IMR-90 (cell line): ENCODE data around the gene SHC2. TPM values are rescaled to one million over a fixed set of nuclear protein-coding genes. Genes with fewer than 3 reads are reported as not detected.
"Not testable (repeated sequence)": the region's sequence is repeated elsewhere in the genome, so short reads cannot be mapped to it uniquely, and the experiment has no call there.

Source experiments
- ATAC-seq: fragments of 200-7000 bp; cut with Tn5 transposase; 2 replicates; pipeline ENCODE4 v1.9.1; 2020; ENCODE audit warnings: low read depth, mild to moderate bottlenecking, moderate library complexity
- BruUV-seq: library from RNA; stranded (reverse); fragments of 400-500 nt; replicated peaks from 2 replicates; lab custom pipeline; 2021; lab: Mats Ljungman, UMichigan
- CTCF ChIA-PET: fragments of 300-600 bp; formaldehyde crosslinking; extraction: SDS; loops from one replicate; lab custom pipeline; 2021; ENCODE audit warnings: antibody characterized with exemption; lab: Yijun Ruan, JAX
- POLR2A ChIA-PET: fragments of 300-600 bp; sonication (Branson Sonifier 250); formaldehyde crosslinking; loops from one replicate; lab custom pipeline; 2022; ENCODE audit warnings: antibody characterized with exemption; ENCODE audit not compliant: unreplicated experiment; lab: Charles Lee
- DNase-seq: peaks from one replicate; pipeline ENCODE4 v3.0.0; 2013
- H2AFZ ChIP-seq: replicated peaks from 2 replicates; pipeline ENCODE3; 2013; ENCODE audit warnings: low read length, mild to moderate bottlenecking; ENCODE audit not compliant: poor library complexity
- H2AK5ac ChIP-seq: 2 replicates; pipeline ENCODE4 v1.6.1; 2013; ENCODE audit warnings: low read depth, low read length, inconsistent platforms
- H2AK9ac ChIP-seq: replicated peaks from 2 replicates; pipeline ENCODE3; 2013; ENCODE audit warnings: mild to moderate bottlenecking, low read depth, low read length, moderate library complexity; ENCODE audit not compliant: poor library complexity
- H2BK120ac ChIP-seq: 2 replicates; pipeline ENCODE4 v1.6.1; 2013; ENCODE audit warnings: low read depth, low read length, inconsistent platforms
- H2BK15ac ChIP-seq: 3 replicates; pipeline ENCODE4 v1.6.1; 2013; ENCODE audit warnings: low read depth, low read length, inconsistent platforms
- H2BK20ac ChIP-seq: 2 replicates; pipeline ENCODE4 v1.6.1; 2013; ENCODE audit warnings: low read depth, mild to moderate bottlenecking, inconsistent platforms, low read length, moderate library complexity
- H2BK5ac ChIP-seq: 2 replicates; pipeline ENCODE4 v1.6.1; 2013; ENCODE audit warnings: mild to moderate bottlenecking, low read depth, low read length, inconsistent platforms; ENCODE audit not compliant: poor library complexity, severe bottlenecking
- H3K14ac ChIP-seq: replicated peaks from 2 replicates; pipeline ENCODE4 v1.6.1; 2013; ENCODE audit warnings: low read depth, low read length, inconsistent platforms
- H3K18ac ChIP-seq: 2 replicates; pipeline ENCODE4 v1.6.1; 2013; ENCODE audit warnings: low read depth, low read length, control low read depth
- H3K23ac ChIP-seq: 2 replicates; pipeline ENCODE4 v1.6.1; 2013; ENCODE audit warnings: low read depth, low read length, inconsistent platforms
- H3K27ac ChIP-seq: 2 replicates; pipeline ENCODE4 v1.5.1; 2013; ENCODE audit warnings: mild to moderate bottlenecking, control low read depth, low read length; ENCODE audit not compliant: insufficient read depth
- H3K27me3 ChIP-seq: 2 replicates; pipeline ENCODE4 v1.6.1; 2013; ENCODE audit warnings: low read length; ENCODE audit not compliant: control insufficient read depth, insufficient read depth
- H3K36me3 ChIP-seq: 2 replicates; pipeline ENCODE4 v1.6.1; 2013; ENCODE audit warnings: low read length, mixed read lengths; ENCODE audit not compliant: control insufficient read depth, insufficient read depth
- H3K4ac ChIP-seq: 2 replicates; pipeline ENCODE4 v1.6.1; 2013; ENCODE audit warnings: low read depth, low read length, inconsistent platforms
- H3K4me1 ChIP-seq: 2 replicates; pipeline ENCODE4 v1.6.1; 2013; ENCODE audit warnings: low read length, mixed read lengths; ENCODE audit not compliant: control insufficient read depth, insufficient read depth
- H3K4me2 ChIP-seq: 2 replicates; pipeline ENCODE4 v1.6.1; 2013; ENCODE audit warnings: low read depth, mild to moderate bottlenecking, control low read depth, low read length, moderate library complexity
- H3K4me3 ChIP-seq: 2 replicates; pipeline ENCODE4 v1.5.1; 2013; ENCODE audit warnings: low read depth, mild to moderate bottlenecking, control low read depth, low read length, moderate library complexity; ENCODE audit not compliant: insufficient read depth
- H3K56ac ChIP-seq: 2 replicates; pipeline ENCODE4 v1.6.1; 2013; ENCODE audit warnings: low read length, inconsistent platforms; ENCODE audit not compliant: insufficient read depth; ENCODE audit errors: extremely low read depth
- H3K79me1 ChIP-seq, 2 experiments: 2 replicates each; pipeline ENCODE4 v1.6.1; 2013; ENCODE audit warnings: low read length in 2 of 2, inconsistent platforms in 1 of 2, low read depth in 1 of 2
- H3K9ac ChIP-seq: 2 replicates; pipeline ENCODE4 v1.6.1; 2013; ENCODE audit warnings: low read depth, low read length, control low read depth
- H3K9me1 ChIP-seq: 2 replicates; pipeline ENCODE4 v1.6.1; 2013; ENCODE audit warnings: low read length, inconsistent platforms; ENCODE audit not compliant: insufficient read depth
- H3K9me3 ChIP-seq: 2 replicates; pipeline ENCODE4 v1.6.1; 2013; ENCODE audit warnings: low read length; ENCODE audit not compliant: control insufficient read depth, insufficient read depth
- H4K20me1 ChIP-seq: 2 replicates; pipeline ENCODE4 v1.6.1; 2013; ENCODE audit warnings: low read length, inconsistent platforms; ENCODE audit not compliant: insufficient read depth
- H4K5ac ChIP-seq: 2 replicates; pipeline ENCODE4 v1.6.1; 2013; ENCODE audit warnings: mild to moderate bottlenecking, low read depth, low read length, control low read depth
- H4K8ac ChIP-seq, 2 experiments: 2 replicates each; pipeline ENCODE4 v1.6.1; 2013; ENCODE audit warnings: low read depth in 2 of 2, low read length in 2 of 2, control low read depth in 1 of 2, inconsistent platforms in 1 of 2
- H4K91ac ChIP-seq: 2 replicates; pipeline ENCODE4 v1.6.1; 2013; ENCODE audit warnings: low read depth, low read length, inconsistent platforms; ENCODE audit not compliant: insufficient read depth
- WGBS, 2 experiments: methylation state at CpG; one replicate each; pipeline versions ENCODE4 v1.1.5 to v1.1.7; 2013; ENCODE audit warnings: missing lambda C conversion rate in 2 of 2; ENCODE audit not compliant: insufficient read length in 1 of 2; ENCODE audit errors: extremely low coverage in 2 of 2; 5-methylcytosine and 5-hydroxymethylcytosine counted together
- dilution Hi-C: fragments of 300-500 bp; cut with HindIII; formaldehyde crosslinking; loops from one replicate; pipeline ENCODE4 v1.14.3; 2018; ENCODE audit warnings: low sequenced_read_pairs; ENCODE audit not compliant: unreplicated experiment
- in situ Hi-C: fragments of 300-500 bp; cut with MboI; formaldehyde crosslinking; loops from 3 replicates; pipeline ENCODE4 v1.14.3; 2019; ENCODE audit warnings: low sequenced_read_pairs, inconsistent platforms, mixed read lengths
- intact Hi-C: fragments of 100-400 bp; cut with micrococcal nuclease; formaldehyde crosslinking; loops from 2 replicates; pipeline ENCODE4 v1.10.0; 2022
- polyA plus RNA-seq, 3 experiments: library from polyadenylated mRNA; depleted of rRNA; stranded (reverse); fragments of >200 nt; gene quantifications; 2 replicates each; pipeline ENCODE4 v1.2.3, GENCODE V29; 2012; ENCODE audit warnings: low replicate concordance in 1 of 3
- total RNA-seq: library from RNA; depleted of rRNA; stranded (reverse); fragments of >200 nt; gene quantifications from 2 replicates; pipeline ENCODE4 v1.2.3, GENCODE V29; 2012

Gene SHC2
- total and polyA plus RNA-seq, 2 of the 4 experiments (the other 2 are of a cell fraction), result 0.68 TPM; not detected in 1

GRCh38 chr19:394857-395256 lies 66.0 kb downstream of the SHC2 start:
- H2AK9ac ChIP-seq, H3K9me1 ChIP-seq, H3K36me3 ChIP-seq, BruUV-seq, H3K4me3 ChIP-seq, H2BK120ac ChIP-seq, in situ Hi-C loops, H2BK20ac ChIP-seq, H2BK15ac ChIP-seq, H3K23ac ChIP-seq, H3K4me2 ChIP-seq, H3K79me1 ChIP-seq, H3K4me1 ChIP-seq, H3K27me3 ChIP-seq, H3K18ac ChIP-seq, H3K56ac ChIP-seq, H3K27ac ChIP-seq, dilution Hi-C loops, H2AK5ac ChIP-seq, H2AFZ ChIP-seq, intact Hi-C loops, H4K20me1 ChIP-seq, H3K9ac ChIP-seq, H3K4ac ChIP-seq, H2BK5ac ChIP-seq, H3K9me3 ChIP-seq, POLR2A ChIA-PET, ATAC-seq, H4K91ac ChIP-seq, H4K8ac ChIP-seq, H4K5ac ChIP-seq, H3K14ac ChIP-seq, DNase-seq, CTCF ChIA-PET: not testable (repeated sequence)
- 78 to 100% methylated on average over 1 of the region's 1 CpG for WGBS, 2 experiments

GRCh38 chr19:393560-393959 lies 67.3 kb downstream of the SHC2 start:
- DNase-seq, H2BK120ac ChIP-seq, H3K9me3 ChIP-seq, H3K79me1 ChIP-seq, H2BK20ac ChIP-seq, H2BK5ac ChIP-seq, H3K36me3 ChIP-seq, H3K9me1 ChIP-seq, CTCF ChIA-PET, intact Hi-C loops, H2AFZ ChIP-seq, H4K8ac ChIP-seq, H3K27me3 ChIP-seq, H2AK9ac ChIP-seq, ATAC-seq, H3K4me2 ChIP-seq, H3K27ac ChIP-seq, H3K4me3 ChIP-seq, H3K18ac ChIP-seq, H3K9ac ChIP-seq, H4K91ac ChIP-seq, H3K14ac ChIP-seq, dilution Hi-C loops, H4K5ac ChIP-seq, H2AK5ac ChIP-seq, H3K23ac ChIP-seq, H4K20me1 ChIP-seq, in situ Hi-C loops, H3K4ac ChIP-seq, POLR2A ChIA-PET, BruUV-seq, H3K4me1 ChIP-seq, H2BK15ac ChIP-seq, H3K56ac ChIP-seq: not testable (repeated sequence)
